GM20000 (cell line): Measurements from ENCODE around the gene NINJ1.
"Not testable (repeated sequence)": the region's sequence is repeated elsewhere in the genome, so short reads cannot be mapped to it uniquely, and the experiment has no call there.

Source experiments
- DNase-seq: peaks from one replicate; pipeline ENCODE4 v3.0.0; 2012; ENCODE audit warnings: low spot score
- TF ChIP-seq, protein P1 (sequence below): IDR thresholded peaks from 2 replicates; pipeline ENCODE4 v1.5.1; 2012; ENCODE audit warnings: mild to moderate bottlenecking, control low read depth; ENCODE audit errors: extremely low read depth, missing control alignments

Gene NINJ1

GRCh38 chr9:93147632-93148031 is 13.6 kb upstream of the NINJ1 start:
- TF ChIP-seq, protein P1, sequence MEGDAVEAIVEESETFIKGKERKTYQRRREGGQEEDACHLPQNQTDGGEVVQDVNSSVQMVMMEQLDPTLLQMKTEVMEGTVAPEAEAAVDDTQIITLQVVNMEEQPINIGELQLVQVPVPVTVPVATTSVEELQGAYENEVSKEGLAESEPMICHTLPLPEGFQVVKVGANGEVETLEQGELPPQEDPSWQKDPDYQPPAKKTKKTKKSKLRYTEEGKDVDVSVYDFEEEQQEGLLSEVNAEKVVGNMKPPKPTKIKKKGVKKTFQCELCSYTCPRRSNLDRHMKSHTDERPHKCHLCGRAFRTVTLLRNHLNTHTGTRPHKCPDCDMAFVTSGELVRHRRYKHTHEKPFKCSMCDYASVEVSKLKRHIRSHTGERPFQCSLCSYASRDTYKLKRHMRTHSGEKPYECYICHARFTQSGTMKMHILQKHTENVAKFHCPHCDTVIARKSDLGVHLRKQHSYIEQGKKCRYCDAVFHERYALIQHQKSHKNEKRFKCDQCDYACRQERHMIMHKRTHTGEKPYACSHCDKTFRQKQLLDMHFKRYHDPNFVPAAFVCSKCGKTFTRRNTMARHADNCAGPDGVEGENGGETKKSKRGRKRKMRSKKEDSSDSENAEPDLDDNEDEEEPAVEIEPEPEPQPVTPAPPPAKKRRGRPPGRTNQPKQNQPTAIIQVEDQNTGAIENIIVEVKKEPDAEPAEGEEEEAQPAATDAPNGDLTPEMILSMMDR = no peak
- DNase-seq = no peak

DNA sequence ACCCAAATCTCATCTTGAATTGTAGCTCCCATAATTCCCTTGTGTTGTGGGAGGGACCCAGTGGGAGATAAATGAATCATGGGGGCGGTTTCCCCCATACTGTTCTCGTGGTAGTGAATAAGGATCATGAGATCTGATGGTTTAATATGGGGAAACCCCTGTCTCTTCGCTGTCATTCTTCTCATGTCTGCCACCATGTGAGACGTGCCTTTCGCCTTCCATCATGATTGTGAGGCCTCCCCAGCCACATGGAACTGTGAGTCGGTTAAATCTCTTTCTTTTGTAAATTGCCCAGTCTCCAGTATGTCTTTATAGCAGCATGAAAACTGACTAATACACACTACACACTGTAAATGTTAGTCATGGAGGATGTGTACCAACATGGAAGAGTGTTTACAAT is 12.6 kb upstream of the NINJ1 start:
- not testable (repeated sequence) for DNase-seq

GRCh38 chr9:93143830-93144530 is 9.9 kb upstream of the NINJ1 start:
- DNase-seq = no peak
- TF ChIP-seq, protein P1 = no peak

- DNase-seq = no peak
Measured at GRCh38 chr9:93141771-93142483, 7.9 kb upstream of the NINJ1 start.

GRCh38 chr9:93139365-93140182 is 5.5 kb upstream of the NINJ1 start:
- TF ChIP-seq, protein P1 = no peak

More at GRCh38 chr9:93141771-93142483, 7.9 kb upstream of the NINJ1 start:
- TF ChIP-seq, protein P1 = no peak

DNA sequence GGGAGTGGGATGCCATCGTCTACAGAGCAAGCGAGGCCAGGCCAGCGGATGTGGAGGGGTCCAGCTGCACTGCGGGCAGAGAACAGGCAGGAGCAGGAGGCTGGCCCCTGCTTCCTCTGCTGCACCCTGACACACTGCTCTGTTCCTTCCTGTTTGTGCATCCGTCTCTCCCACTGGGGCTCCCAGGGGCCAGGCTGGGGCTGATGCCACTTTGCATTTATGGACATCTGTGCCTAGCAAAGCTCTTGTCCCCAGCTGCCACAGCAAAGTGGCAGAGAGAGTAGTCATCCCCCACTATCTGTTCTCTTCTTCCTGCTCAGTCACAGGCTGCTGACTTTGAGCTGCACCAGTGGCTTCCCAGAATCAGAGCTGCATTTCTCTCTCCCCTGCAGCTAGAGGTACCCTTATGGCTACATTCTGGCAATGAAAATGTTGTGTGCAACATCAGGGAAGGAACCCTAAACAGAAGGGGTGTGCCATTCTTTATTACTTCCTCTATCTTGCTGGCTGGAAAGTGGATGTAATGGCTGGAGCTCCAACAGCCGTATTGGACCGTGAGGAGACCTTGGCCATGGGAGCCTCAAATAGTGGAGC is 4.2 kb upstream of the NINJ1 start:
- no peak for DNase-seq
- TF ChIP-seq, protein P1 = no peak

More at GRCh38 chr9:93139365-93140182, 5.5 kb upstream of the NINJ1 start:
- DNase-seq = no peak

DNA sequence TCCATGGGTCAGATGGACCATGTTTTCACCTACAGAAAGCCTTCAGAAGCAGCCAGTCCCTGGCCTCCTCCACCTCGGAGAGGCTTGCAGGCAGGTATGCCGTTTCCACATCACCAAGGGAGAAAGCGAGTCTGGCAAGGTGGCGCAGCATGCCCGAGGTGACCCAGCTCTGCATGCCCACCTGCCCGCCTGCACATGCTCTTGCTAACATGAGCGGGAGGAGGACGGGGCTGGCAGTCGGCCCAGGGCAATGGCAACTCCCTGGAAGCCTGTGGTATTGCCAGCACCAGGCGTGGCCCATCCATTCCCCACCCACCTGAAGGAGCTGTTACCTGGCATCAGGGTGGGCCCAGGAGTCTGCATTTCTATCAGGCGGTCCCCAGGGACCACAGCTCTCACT is 3.3 kb upstream of the NINJ1 start:
- no peak for DNase-seq
- TF ChIP-seq, protein P1 = no peak
